ENCODE results near the gene TLN1. TPM values are rescaled to one million over a fixed set of nuclear protein-coding genes. Genes with fewer than 3 reads are reported as not detected.

The TLN1 gene
- total and polyA plus RNA-seq, 2 of the 8 experiments (the other 6 are each of a cell fraction or from before 2014, with no cell fraction given), result 28.1 to 90.1 TPM

- H2BK12ac ChIP-seq (ENCODE audit: low read depth, low read length), result no peak overlapping the region
- H2BK20ac ChIP-seq (ENCODE audit: low read length), result no peak overlapping the region; the same call in 1 of the 2 replicates
- H4K20me1 ChIP-seq (replicated peaks in 1 of 2; ENCODE audit: control insufficient read depth in 1 of 2, insufficient read depth in 2 of 2, low read length in 2 of 2), result peaks cover 3 to 7% of the 10 kb centered on the region in 2 experiments
- no peak overlapping the region for H4K8ac ChIP-seq (ENCODE audit: extremely low read depth, insufficient read depth, low read length)
- H3K56ac ChIP-seq (replicated peaks; ENCODE audit: insufficient read length, low read depth, low read length), result no peak overlapping the region
- ChIA-PET CTCF (ENCODE audit: partially characterized antibody) (interaction anchor here (0.6 to 14.1 kb wide), 30 partner anchors 8 to 211 kb away, joined by 3 to 347 read pairs (median 12); partner anchors contain the start of genes ARHGEF39, CA9, CCDC107 and CREB3), POLR2A (ENCODE audit: partially characterized antibody) (interaction anchor here (0.5 to 14.9 kb wide), 19 partner anchors 8 to 1314 kb away, joined by 3 to 158 read pairs (median 4); partner anchors contain the start of genes CA9, CCDC107, CREB3 and MSMP)
- WGBS, 2 experiments (ENCODE audit: extremely low coverage in 1 of 2, insufficient coverage in 1 of 2, insufficient read length in 1 of 2, insufficient replicate concordance in 2 of 2, low coverage in 1 of 2, low lambda C conversion rate in 2 of 2, missing lambda C conversion rate in 1 of 2), result 88% methylated on average over 3 of the region's 3 CpGs; no CpG with 5 or more reads in 1 of the 2 experiments
- no peaks in the 10 kb centered on the region; a peak in 1 of 7 replicates for H3K4me1 ChIP-seq (replicated peaks in 1 of 4; ENCODE audit: control insufficient read depth in 3 of 4, insufficient read depth in 4 of 4, low read length in 3 of 4)
- H3K23me2 ChIP-seq (ENCODE audit: low read depth, low read length), result peaks cover 4% of the 10 kb centered on the region
- H3K27me3 ChIP-seq (replicated peaks in 1 of 4; ENCODE audit: control insufficient read depth in 3 of 4, extremely low read depth in 1 of 4, insufficient read depth in 3 of 4, low read length in 3 of 4), result no peaks in the 10 kb centered on the region
- no peak overlapping the region for H3K18ac ChIP-seq (ENCODE audit: extremely low read depth, low read length)
- H3K79me1 ChIP-seq (ENCODE audit: low read depth, low read length), result no peaks in the 10 kb centered on the region
- H3K23ac ChIP-seq (ENCODE audit: insufficient read length), result no peak overlapping the region
- no peak overlapping the region for H3K4ac ChIP-seq (replicated peaks; ENCODE audit: insufficient read length, low read depth, low read length)
- no peak overlapping the region for H2AFZ ChIP-seq (ENCODE audit: low read length)
- H3K14ac ChIP-seq (ENCODE audit: insufficient read length), result no peak overlapping the region
- H3K27ac ChIP-seq (ENCODE audit: low read depth, low read length), result no peak overlapping the region
- H2AK5ac ChIP-seq (ENCODE audit: low read depth, low read length), result no peak overlapping the region
- DNase-seq (ENCODE audit: low read depth in 1 of 2, low spot score in 2 of 2) (no peak), FAIRE-seq (no peak)
- no peak overlapping the region for H2BK5ac ChIP-seq (ENCODE audit: low read depth, low read length)
- no peak overlapping the region for H3K4me3 ChIP-seq (ENCODE audit: extremely low read depth in 1 of 4, insufficient read depth in 2 of 4, low read depth in 3 of 4, low read length in 4 of 4)
- H3K79me2 ChIP-seq (ENCODE audit: control insufficient read depth in 1 of 2, insufficient read depth in 2 of 2, low read length in 2 of 2), result no peaks in the 10 kb centered on the region
- H3K36me3 ChIP-seq (ENCODE audit: control insufficient read depth in 2 of 4, insufficient read depth in 4 of 4, low read length in 3 of 4), result peaks cover 21 to 33% (median 30%) of the 10 kb centered on the region in 4 experiments
- H2BK15ac ChIP-seq (ENCODE audit: low read length), result no peak overlapping the region
- no peak overlapping the region for H2BK120ac ChIP-seq (replicated peaks; ENCODE audit: low read depth, low read length)
- H3K9me3 ChIP-seq (ENCODE audit: insufficient read depth in 2 of 2, low read depth in 1 of 2, low read length in 1 of 2), result no peaks in the 10 kb centered on the region
- no peak overlapping the region for H4K91ac ChIP-seq (replicated peaks; ENCODE audit: insufficient read length, low read length)
- H3K4me2 ChIP-seq (ENCODE audit: insufficient read depth in 1 of 2, low read depth in 2 of 2, low read length in 2 of 2), result no peak overlapping the region
- H3K9ac ChIP-seq (replicated peaks in 1 of 4; ENCODE audit: extremely low read depth in 1 of 4, low read depth in 3 of 4, low read length in 3 of 4), result no peak overlapping the region
- no peak overlapping the region for H4K5ac ChIP-seq (ENCODE audit: insufficient read length, low read depth, low read length)
- TF ChIP-seq RFX5 (IDR thresholded peaks at IDR 0.05; ENCODE audit: borderline replicate concordance, low read depth, low read length), result no peak
- TF ChIP-seq TAF1 (IDR thresholded peaks at IDR 0.05; ENCODE audit: low read depth, low read length), result no peak
- no peak for TF ChIP-seq EP300 (IDR thresholded peaks at IDR 0.05; ENCODE audit: borderline replicate concordance in 1 of 2, low read depth in 2 of 2, low read length in 2 of 2)
- TF ChIP-seq GABPA (IDR thresholded peaks at IDR 0.05; ENCODE audit: borderline replicate concordance, insufficient read depth, low read length), result no peak
- no peak for TF ChIP-seq SRF (IDR thresholded peaks at IDR 0.05; ENCODE audit: low read depth, low read length)
- no peak for TF ChIP-seq SIRT6 (IDR thresholded peaks at IDR 0.05; ENCODE audit: low read length)
- no peak for TF ChIP-seq YY1 (IDR thresholded peaks at IDR 0.05; ENCODE audit: low read depth, low read length)
- TF ChIP-seq SP1 (IDR thresholded peaks at IDR 0.05; ENCODE audit: low read depth, low read length), result no peak
- TF ChIP-seq, protein P1, sequence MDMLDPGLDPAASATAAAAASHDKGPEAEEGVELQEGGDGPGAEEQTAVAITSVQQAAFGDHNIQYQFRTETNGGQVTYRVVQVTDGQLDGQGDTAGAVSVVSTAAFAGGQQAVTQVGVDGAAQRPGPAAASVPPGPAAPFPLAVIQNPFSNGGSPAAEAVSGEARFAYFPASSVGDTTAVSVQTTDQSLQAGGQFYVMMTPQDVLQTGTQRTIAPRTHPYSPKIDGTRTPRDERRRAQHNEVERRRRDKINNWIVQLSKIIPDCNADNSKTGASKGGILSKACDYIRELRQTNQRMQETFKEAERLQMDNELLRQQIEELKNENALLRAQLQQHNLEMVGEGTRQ (IDR thresholded peaks at IDR 0.05; ENCODE audit: low read length), result no peak
- TF ChIP-seq EZH2 (IDR thresholded peaks at IDR 0.05; ENCODE audit: low read depth, low read length, severe bottlenecking), result no peak
Observed at GRCh38 chr9:35695943-35696401, 36.0 kb downstream of the TLN1 start.
